Fibroblast of mammary gland (primary cell): ENCODE data around the gene ZNF445.

Source experiments
- DNase-seq: peaks from one replicate; pipeline ENCODE4 v3.0.0-alpha.2; 2010; ENCODE audit warnings: low read depth
- H3K4me3 ChIP-seq: 2 replicates; pipeline ENCODE4 v1.5.1; 2011; ENCODE audit warnings: low read depth, mild to moderate bottlenecking, low read length, moderate library complexity; ENCODE audit not compliant: control insufficient read depth
- TF ChIP-seq, protein P1 (sequence below): conservative IDR thresholded peaks from 2 replicates; pipeline ENCODE4 v1.5.1; 2011; ENCODE audit warnings: low read depth, low read length, inconsistent platforms; ENCODE audit not compliant: control insufficient read depth, insufficient read depth

Gene ZNF445

DNA sequence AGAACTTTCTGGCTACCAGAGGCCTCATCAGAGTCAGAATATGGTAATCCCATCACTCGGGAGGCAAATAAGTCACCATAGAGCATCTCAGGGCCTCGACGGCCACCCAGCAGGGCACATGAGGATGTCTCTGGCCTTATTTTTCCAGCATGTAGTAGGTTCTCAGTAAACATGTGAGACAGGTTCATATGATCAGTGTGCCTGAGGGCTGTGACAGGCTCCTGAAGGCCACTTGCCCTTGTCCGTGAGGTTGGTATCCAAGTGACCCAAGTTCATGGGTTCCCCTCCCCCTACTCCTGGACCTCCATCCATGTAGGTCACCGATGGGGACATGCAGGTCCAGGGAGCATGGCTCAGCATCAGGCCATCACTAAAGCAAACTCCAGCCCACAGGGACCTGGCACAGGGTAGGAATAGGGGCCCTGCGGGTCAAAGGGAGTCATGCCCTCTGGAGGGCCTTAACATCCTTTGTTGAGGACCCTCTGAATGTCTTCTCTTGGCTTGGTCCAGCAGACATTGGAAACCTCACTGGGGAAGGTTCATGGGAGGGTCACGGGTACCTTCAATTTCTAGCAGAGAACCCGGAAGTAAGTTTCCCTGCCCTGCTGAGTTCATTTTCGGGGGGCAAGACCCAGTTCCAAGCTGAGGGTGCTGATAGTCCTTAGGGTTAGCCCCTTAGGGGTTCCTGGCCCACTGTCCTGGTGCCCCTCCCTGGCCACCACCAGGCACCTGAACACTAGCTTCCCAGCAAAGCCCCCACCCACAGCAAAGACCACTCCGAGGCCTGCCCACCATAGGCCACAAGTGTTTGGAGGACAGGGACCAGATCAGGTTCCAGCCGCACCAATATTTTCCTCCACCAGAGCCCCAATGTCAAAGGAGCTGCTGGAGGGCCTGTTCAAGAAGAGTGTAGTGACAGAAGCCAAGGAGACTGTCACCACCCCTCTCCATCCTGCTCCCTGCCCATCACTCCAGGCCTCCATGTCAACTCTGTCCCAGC is 61.1 kb downstream of the ZNF445 start:
- TF ChIP-seq, protein P1, sequence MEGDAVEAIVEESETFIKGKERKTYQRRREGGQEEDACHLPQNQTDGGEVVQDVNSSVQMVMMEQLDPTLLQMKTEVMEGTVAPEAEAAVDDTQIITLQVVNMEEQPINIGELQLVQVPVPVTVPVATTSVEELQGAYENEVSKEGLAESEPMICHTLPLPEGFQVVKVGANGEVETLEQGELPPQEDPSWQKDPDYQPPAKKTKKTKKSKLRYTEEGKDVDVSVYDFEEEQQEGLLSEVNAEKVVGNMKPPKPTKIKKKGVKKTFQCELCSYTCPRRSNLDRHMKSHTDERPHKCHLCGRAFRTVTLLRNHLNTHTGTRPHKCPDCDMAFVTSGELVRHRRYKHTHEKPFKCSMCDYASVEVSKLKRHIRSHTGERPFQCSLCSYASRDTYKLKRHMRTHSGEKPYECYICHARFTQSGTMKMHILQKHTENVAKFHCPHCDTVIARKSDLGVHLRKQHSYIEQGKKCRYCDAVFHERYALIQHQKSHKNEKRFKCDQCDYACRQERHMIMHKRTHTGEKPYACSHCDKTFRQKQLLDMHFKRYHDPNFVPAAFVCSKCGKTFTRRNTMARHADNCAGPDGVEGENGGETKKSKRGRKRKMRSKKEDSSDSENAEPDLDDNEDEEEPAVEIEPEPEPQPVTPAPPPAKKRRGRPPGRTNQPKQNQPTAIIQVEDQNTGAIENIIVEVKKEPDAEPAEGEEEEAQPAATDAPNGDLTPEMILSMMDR: no peak
- no peak for DNase-seq
- H3K4me3 ChIP-seq: no peak overlapping the region

DNA sequence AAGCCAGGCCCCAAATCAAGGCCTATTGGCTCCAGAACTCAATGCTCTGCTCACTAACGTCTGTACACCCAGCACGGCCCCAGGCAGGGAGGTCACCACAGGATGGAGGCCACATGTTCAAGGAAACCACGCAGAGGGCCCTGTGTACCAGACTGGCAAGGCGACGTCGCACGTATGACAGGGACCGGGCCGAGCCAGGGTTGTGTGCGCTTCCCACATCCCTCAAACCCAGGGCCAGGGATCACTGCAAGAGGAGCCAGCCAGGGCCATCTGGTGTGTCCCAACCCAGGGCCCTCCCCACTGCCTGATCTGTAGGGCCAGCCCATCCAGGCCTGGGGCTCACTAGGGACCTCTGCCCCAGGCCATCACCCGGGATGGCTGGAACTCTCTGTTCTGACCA is 62.0 kb downstream of the ZNF445 start:
- no peak for DNase-seq
- TF ChIP-seq, protein P1: no peak
- no peak overlapping the region for H3K4me3 ChIP-seq

DNA sequence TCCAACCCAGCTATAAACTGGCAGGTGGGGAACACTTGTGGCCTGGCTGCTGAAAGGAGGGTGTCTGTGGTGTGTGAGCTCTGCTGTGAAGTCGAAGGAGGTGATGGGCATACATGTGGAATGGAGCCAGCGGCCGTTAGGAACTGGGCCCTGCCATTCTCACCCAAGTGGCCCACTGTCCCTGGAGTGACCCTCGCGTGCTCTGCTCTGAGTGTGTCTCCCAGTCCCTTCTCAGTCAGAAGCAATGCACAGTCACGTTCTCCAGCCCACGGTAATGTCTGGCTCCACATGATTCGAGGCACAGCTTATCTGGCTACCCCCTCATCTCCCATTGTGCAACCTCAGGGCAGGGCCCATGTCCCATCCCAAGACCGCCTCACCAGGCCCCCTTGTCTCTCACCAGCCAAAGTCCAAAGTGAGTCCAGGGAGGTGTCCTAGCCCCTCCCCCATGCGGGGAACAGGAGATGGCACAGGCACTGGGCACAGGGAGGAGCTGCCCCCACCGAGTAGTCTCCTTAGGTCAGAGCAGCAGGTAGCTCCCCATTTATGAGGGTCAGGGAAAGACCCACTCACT is 62.9 kb downstream of the ZNF445 start:
- DNase-seq: no peak
- TF ChIP-seq, protein P1: no peak
- H3K4me3 ChIP-seq: no peak overlapping the region

DNA sequence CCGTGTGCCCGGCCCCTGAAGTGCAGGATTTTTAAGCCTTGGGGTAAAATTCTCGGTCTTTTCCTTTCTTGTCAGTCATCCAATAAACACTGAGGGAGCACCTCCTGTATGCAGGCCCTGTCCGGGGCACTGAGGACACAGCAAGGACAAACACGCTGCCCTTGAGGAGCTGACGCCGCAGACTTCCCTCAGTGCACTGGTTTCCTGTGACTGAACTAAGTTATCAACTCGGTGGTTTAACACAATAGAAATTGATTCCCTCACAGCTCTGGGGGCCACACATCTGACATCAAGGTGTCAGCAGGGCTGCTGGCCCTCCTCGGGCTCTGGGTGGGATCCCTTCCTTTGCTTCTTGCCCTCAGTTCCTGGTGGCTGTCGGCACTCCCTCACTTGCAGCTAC is 65.1 kb downstream of the ZNF445 start:
- TF ChIP-seq, protein P1: no peak
- no peak for DNase-seq
- H3K4me3 ChIP-seq: no peak overlapping the region

DNA sequence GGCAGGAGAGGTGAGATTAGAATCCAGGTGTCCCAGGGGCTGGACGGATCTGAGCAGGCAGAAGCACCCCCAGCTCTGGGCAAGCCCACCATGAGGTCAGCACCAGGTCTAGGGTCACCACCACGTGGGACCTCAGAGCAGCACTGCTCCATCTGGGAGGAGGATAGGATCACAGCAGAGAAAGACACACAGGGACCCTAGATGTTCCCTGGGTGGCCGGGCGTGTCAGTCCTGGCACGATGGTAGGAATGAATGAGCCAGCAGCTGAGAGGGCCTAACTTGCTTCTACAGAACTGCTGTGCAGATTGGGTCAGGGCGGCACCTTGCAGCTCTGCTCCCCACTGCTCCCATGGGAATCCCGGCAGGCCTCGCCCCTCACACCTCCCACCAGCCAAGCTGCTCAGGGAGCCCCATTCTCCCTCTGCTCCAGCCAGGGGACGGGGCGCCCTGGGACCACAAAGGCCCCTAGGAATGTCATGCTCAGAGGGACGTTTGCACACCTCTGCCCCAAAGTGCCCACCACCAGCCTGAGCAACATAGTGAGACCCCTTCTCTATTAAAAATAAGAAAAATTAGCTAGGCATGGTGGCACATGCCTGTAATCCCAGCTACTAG is 66.3 kb downstream of the ZNF445 start:
- H3K4me3 ChIP-seq: no peak overlapping the region
- DNase-seq: no peak
- TF ChIP-seq, protein P1: no peak

DNA sequence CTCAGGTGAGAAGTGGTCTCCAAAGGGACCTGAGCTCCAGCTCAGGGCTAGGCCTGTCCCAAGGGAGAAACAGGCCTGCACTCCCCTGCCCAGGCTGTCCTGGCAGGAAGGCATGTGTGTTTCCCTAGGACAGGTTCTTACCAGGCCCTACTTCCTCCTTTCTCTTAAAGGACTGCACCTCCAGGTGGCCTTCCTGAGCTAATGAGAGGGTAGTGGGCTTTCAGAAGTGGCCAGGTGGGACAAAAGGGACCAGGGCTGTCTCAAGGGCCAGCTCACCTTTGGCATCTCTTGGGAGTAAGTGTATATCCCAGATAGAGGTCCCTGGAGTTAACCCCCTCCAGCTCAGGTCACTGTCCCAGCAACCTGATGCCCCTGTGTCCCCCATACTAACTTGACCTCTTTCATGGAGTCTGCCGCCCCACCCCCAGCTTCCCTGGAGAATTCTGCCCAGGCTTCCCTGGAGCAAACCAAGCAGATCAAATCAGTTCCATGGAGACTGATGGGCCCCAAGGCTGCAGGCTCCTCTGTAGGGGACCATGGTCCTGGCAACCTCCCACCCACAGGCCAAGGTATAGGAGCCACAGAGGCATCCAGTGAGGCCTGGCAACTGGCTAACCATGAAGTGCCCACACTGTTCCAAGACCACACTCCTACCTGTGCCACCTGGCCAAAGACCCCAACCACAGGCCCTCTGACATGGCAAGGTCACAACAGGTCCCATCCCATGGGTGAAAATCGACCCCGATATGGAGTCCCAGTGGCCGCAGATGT is 67.6 kb downstream of the ZNF445 start:
- TF ChIP-seq, protein P1: no peak
- no peak for DNase-seq

More for the DNA sequence above, 67.6 kb downstream of the ZNF445 start:
- H3K4me3 ChIP-seq: no peak overlapping the region
